ENCODE results near the gene SRPK3. TPM values are rescaled to one million over a fixed set of nuclear protein-coding genes. Genes with fewer than 3 reads are reported as not detected.
A peak's percentile ranks its signal among the peaks of the same experiment; 100 is the strongest.
"Not testable (repeated sequence)": the region's sequence is repeated elsewhere in the genome, so short reads cannot be mapped to it uniquely, and the experiment has no call there.

Gene SRPK3, protein sequence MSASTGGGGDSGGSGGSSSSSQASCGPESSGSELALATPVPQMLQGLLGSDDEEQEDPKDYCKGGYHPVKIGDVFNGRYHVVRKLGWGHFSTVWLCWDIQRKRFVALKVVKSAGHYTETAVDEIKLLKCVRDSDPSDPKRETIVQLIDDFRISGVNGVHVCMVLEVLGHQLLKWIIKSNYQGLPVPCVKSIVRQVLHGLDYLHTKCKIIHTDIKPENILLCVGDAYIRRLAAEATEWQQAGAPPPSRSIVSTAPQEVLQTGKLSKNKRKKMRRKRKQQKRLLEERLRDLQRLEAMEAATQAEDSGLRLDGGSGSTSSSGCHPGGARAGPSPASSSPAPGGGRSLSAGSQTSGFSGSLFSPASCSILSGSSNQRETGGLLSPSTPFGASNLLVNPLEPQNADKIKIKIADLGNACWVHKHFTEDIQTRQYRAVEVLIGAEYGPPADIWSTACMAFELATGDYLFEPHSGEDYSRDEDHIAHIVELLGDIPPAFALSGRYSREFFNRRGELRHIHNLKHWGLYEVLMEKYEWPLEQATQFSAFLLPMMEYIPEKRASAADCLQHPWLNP
- total RNA-seq, result 81.4 TPM

DNA sequence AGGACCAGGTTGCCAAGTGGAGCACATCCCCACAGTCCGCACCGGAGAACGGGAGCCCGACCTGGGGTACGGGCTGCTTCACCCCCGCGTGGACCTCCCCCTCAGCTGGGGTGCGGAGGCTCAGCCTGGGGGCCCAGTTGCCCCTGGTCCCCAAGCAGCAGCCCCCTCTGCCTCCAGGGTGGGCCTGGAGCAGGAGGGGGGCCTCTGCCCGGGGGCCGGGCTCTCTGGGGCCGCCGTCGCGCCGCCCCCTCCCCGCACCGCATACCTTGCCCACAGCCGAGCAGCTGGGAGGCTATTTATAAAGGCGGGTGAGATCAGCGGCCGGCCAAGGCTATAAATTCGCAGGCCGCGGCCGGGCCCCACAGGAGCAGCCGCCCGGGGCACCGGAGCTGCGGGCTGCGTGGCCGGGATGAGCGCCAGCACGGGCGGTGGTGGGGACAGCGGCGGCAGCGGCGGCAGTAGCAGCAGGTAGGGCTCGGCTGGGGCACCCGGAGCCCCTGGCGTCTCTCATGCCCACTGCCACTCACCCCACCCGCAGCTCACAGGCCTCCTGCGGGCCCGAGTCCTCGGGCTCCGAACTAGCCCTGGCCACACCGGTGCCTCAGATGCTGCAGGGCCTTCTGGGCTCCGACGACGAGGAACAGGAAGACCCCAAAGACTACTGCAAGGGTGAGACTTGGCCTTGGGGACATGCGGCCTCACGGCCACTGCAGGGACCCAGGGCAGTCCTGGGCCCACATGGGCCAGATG is at the start of gene SRPK3:
SRPK3 (plus strand) TSS at position 364 of the 750 bp plus-strand sequence; CDS start at position 410, 46 bp downstream.
- DNase-seq, result peak; percentile 74

DNA sequence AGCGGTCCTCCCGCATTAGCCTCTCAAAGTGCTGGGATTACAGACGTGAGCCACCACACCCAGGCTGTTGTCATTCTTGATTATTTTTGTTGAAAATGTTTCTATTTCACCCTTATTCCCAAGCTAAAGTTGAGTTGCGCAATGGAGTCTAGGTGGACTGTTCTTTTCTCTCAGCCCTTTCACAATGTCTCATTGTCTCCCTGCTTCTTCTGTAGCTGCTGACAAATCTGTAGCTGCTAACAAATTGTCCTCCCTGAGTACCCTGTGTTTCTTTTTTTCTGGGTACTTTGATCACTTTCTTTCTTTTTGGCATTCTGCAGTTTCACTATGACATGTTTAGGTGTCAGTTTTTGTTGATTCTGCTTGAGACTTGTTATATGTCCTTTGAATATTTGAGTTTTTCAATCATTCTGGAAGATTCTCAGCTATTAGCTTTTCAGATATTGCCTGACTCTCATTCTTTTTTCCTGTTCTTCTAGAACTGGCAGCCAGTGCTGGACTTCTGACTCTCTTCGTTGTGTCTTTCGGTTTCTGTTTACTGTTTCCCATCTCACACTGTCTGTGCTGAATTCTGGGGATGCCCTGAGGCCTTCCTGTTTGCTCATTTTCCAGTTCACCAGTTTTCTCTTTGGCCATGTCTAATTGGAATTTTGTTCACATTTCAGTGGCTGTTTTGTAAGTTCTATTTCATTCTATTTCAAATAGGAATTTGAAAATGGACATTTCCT is 49.6 kb upstream of the SRPK3 start:
- no peak for DNase-seq

DNA sequence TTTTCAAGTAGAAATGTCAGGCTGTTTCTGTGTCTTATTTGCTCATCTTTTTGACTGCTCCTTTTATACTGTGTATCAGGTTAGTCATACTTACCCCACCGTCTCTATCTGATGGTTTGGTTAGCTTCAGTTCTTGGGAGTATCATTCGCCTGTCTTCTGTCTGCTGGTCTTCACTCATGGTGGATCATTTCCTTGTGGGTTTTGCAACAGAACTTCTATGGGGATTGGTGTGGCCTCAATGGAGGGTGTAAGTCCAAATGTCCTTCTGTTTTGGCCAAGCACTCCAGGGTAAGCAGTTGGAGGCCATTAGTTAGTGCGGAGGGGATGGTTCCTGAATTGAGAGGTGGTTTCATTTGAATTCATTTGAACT is 49.0 kb upstream of the SRPK3 start:
- no peak for DNase-seq

DNA sequence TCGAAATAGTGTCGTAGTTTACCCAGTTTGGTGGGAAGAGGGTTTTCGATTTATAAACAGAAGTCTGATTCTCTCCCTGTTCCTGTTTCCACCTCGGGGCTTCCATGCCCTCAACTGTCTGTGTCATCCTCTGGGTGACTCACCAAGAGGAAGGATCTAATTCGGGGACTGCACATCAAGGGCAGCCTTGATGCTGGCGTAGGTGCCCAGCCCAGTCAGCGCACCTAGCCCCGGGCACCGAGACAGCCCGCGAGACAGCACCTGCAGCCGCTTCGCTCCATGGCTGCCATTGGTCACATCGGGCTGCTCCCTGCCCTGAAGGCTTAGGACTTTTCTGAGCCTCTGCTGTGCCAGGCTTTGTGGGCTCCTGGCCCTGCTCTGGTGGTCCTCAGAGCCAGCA is 48.4 kb upstream of the SRPK3 start:
- no peak for DNase-seq

DNA sequence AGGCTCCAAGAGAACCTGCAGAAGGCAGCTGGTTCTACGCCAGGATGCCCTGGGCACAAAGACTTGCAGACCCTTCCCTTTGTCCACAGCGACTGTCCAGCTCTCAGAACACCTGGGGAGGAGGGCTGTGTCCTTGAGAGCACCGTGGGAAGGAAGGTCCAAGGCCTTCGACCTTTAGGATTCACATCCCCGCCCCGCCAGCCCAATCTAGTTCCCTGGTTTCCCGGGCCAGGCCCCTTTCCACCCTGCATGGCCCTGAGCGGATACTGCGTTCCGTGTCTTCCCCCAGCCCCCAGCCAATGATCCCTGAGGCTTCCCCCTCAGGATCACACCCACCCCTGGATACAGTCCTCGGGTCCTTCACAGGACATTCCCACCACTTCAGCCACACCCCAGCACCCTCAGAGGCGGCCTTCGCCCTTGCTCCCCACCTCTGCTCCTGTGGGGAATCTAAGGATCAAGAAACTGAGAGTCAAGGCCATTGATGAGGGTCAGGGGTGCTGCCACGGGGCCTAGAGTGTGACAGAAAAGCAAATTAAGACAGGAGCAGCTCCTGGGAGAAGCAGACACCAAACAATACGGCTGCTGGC is 47.1 kb upstream of the SRPK3 start:
- no peak for DNase-seq

DNA sequence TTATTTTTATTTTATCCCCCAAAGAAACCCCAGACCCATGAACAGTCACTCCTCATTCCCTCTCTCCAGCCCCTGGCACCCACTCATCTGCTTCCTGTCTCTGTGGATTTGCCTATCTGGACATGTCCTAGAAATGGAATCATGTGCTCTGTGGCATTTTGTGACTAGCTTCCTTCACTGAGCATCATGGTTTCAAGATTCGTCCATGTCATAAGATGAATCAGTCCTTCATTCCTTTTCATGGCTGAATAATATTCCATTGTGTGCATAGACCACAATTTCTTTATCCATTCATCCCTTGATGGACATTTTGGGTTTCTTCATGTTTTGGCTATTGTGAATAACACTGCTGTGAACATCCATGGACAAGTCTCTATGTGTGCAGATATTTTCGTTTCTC is 46.0 kb upstream of the SRPK3 start:
- DNase-seq, result no peak

DNA sequence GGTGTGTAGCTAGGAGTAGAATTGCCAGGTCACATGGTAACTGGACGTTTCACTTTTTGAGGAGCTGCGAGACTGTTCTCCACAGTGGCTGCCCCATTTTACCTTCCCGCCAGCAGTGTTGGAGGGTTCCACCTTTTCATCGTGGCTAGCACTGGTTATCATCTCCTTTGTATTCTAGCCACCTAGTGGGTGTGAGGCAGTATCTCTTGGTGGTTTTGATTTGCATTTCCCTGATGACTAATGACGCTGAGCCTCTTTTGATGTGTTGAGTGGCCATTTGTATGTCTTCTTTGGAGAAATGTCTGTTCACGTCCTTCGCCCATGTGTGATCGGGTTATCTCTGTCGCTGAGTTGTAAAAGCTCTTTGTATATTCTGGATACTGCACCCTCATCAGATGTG is 45.6 kb upstream of the SRPK3 start:
- no peak for DNase-seq

DNA sequence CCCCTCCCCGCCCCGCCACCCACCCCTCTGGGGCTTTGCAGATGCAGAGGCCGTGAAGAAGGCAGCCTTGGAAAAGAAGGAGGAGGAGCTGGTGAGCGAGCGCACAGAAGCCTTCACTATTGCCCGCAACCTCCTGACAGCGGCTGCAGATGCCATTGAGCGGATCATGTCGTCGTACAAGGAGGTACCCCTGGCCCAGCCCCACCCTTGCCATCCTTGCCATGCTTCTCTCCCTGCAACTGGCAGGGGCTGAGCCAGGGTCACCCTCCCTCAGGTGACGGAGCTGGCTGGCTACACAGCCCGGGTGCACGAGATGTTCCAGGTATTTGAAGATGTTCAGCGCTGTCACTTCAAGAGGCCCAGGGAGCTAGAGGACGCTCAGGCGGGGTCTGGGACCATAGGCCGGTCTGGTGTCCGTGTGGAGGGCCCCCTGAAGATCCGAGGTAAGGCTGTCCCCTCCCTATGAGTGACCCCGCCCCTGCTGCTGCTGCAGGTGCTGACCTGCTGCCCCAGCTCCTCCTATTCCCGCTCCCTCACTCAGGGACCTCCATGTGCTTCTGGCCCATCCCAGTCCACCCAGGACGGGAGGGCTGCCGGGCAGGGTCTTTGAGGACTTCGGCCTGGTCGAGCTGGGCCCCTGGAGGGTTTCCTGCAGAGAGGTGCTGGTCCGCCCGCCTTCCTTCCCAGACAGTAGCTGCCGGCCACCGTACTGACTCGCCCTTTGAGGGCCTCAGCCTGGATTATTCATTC is 44.6 kb upstream of the SRPK3 start:
- DNase-seq, result no peak

DNA sequence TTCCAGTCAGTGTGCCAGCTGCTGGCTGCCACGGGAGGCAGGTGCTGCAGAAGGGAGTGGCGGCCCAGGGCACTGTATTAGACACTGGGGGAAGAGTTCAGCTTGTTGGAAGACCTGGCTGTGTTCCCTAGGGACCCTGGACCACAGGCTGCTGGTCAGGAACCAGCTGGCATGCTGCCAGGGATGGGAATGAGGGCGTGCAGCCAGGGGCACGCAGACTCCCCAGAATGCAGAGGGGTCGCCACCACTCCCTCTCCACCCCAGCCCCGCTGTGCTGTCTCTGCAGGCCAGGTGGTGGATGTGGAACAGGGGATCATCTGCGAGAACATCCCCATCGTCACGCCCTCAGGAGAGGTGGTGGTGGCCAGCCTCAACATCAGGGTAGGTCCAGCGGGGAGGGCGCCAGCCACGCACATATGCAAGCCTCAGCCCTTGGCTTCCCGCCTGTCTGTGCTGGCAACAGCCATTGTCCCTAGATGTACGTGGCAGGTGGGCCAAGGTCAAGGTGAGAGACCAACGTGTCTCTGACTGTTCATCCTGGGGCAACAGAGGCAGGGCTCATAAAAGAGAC is 43.9 kb upstream of the SRPK3 start:
- no peak for DNase-seq

DNA sequence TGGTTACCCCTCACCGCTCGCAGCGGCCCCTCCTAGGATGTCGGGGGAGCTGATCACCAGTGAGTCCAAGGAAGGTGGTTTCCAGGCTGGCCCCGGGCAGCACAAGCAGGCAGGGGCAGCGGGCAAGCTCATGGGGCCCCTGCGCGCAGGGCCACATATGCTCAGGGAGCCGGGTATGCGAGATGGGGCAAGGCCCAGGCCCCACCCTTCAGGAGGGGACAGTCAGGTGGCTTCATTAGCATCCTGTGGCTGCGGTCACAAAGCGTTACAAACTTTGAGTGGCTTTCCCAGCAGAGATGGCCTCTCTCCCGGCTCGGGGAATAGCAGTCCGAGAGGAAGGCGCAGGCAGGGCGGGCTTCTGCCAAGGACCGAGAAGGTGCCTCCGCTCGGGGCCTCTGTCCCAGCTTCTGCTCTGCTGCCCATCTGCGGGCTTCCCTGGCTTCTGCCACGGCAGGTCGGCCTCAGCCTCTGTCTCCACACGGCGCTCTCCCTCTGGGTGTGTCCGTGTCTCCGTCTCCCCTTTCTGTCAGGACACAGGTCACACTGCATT is 42.7 kb upstream of the SRPK3 start:
- no peak for DNase-seq

DNA sequence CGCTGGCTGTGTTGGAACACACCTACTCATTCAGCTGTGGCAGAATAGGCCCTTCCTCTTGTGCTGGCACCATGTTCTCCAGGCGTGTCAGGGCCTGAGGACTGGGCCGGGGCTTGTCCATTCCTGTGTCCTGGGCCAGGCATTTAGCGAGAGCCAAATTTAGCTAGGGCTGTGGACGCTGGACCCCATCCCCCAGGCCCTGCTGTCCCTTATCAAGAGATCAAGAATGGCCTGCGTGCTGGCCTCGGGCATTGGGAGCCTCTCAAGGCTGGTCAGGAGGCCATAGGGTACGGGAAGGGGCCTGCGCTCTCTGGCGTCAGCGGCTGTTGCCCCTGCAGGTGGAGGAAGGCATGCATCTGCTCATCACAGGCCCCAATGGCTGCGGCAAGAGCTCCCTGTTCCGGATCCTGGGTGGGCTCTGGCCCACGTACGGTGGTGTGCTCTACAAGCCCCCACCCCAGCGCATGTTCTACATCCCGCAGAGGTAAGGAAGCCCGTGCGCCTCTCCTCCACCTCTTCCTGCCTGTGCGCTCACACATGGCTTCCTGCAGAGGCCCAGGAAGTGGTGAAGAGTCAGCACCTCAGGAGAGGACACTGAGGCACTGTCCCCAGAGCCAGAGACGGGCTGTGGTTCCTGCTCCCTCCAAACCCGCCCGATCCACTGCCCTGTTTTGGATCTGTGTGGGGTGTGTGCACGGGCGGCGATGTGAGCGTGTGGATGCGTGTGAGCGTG is 40.9 kb upstream of the SRPK3 start:
- DNase-seq, result no peak

DNA sequence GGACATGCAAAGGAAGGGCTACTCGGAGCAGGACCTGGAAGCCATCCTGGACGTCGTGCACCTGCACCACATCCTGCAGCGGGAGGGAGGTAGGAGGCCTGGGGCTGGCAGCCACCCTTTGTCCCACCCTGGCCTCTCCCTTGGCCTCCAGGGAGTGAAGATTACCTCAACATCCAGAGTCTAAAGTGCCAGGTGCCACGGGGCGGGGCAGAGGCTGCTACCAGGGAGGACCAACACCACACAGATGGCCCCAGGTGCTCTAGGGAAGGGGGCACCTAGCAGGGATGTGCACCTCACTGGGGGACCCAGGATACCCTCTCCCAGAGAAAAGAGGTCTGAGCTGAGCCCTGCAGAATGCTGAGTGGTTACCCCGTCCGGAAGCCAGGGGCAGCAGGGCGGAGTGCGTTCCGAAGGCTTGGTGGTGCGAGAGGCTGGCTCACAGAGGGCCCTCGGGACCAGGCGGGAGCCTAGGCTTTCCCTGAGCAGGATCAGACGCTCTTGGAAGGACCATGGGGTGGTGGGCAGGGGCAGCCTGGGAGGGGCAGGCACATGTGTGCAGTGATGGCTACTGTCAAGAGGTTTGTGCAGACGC is 40.1 kb upstream of the SRPK3 start:
- DNase-seq, result no peak

DNA sequence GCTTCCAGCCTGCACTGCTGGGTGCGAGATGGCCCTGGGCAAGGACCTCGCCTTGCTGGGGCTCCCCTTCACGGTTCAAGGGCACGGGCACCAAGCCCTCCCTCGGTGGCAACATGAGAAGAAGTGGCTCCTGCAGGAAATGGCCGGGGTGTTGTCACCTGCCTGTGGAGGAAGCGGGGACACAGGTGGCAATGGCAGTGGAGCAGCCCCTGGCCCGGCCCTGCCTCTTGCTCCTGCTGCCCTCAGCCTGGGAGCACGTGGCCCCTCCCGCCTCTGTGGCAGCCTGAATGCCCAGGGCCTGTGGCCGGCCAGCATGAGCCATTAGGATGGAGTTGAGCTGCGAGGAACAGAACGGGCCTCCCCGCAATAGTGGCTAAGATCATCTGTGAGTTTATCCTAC is 39.4 kb upstream of the SRPK3 start:
- no peak for DNase-seq

DNA sequence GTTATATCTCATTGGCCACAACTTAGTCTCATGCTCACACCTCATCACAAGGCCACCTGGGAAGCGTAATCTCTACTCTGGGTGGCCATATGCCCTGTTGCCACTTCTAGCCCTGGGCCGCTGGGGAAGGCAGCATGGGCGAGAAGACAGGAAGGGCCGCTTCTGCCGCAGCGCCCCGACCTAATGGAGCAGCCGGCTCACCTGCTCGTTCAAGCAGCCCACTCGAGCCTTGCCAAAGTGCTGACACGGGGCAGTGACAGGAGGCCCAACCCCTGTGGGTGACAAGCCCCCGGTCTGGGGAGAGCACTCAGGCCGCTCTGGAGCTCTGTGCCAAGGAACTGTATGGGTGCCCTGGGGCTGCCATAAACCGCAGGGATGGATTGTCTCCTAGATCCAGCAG is 38.7 kb upstream of the SRPK3 start:
- not testable (repeated sequence) for DNase-seq

DNA sequence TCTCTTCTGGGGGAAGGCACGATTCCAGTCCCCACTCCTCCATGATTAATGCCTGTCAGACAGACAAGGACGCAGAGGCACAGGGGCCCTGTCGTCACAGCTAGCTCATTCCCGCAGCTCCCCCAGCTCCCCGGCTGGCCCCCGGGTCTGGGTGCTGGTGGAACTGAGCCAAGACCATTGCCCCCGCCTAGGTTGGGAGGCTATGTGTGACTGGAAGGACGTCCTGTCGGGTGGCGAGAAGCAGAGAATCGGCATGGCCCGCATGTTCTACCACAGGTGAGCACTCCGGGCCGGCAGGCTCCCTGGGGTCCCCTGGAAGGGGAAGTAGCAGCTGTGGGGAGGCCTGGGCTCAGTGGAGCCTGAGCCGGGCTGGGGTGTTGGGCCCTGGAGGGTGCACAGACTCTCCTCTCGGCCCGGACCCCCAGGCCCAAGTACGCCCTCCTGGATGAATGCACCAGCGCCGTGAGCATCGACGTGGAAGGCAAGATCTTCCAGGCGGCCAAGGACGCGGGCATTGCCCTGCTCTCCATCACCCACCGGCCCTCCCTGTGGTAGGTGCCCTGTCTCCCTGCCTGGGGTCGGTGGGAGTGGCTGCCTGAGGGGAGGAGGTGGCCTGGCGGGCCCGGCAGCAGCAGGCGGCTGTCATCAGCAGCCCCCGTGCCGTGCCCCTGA is 37.9 kb upstream of the SRPK3 start:
- DNase-seq, result not testable (repeated sequence)

DNA sequence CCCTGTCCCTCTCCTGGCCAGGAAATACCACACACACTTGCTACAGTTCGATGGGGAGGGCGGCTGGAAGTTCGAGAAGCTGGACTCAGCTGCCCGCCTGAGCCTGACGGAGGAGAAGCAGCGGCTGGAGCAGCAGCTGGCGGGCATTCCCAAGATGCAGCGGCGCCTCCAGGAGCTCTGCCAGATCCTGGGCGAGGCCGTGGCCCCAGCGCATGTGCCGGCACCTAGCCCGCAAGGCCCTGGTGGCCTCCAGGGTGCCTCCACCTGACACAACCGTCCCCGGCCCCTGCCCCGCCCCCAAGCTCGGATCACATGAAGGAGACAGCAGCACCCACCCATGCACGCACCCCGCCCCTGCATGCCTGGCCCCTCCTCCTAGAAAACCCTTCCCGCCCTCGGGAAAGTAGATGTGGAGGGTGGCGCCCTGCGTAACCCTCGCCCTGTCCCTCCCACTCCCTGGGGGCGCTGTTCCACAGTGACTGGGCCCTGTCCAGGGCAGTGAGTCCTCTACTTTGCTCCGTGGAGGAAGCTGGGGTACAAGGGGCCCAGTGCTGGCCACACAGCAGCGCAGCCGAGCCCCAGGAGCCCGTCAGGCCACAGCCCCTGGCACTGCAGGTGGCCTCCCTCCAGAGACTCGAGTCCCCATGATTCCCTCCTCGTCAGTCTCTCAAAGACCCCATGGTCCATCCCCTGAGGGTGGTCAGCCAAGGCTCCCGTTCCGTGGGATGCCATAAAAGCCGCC is 37.2 kb upstream of the SRPK3 start:
- DNase-seq, result peak; percentile 72

DNA sequence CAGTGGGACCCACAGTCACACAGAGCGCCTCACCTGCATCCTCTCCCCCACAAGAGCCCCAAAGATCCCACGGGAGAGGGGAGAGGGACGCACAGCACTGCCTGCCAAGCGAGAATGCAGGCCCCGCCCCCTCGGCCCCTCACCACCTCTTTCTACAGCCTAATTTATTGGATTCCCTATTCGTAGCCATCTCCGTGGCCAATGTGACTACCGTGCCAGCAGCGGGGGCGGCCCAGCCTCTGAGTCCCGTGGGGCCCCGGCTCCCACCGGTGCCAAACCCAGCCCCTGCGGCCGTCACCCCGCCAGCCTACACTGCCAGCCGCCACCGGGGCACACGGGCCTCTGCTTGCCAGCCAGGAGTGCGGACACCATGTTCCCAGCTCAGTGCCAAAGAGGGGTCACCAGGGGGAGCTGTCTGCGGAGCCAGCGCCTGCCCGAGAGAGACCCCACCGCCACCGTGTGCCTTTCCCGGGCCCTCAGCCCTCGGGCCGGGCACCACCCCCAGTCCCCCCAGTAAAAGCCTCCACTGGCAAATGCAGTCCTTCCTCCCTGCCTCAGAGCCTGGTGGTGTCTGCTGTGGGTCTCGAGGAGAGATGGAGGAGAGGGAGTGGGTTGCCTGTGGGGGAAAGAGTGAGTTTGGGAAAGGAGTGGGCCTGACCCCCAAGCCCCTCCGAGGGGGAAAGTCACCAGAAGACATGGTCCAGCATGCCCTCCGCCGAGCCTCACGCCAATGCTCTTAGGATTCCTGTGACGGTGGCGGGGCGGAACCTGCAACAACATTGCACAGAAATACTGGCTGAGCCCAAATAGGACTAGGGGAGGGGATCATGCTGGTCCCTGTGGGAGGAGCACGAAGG is 36.4 kb upstream of the SRPK3 start:
- DNase-seq, result peak; percentile 51

Data from tongue (tissue), 2 donors.